ENCODE measurements around the gene WDR45B.

DNA sequence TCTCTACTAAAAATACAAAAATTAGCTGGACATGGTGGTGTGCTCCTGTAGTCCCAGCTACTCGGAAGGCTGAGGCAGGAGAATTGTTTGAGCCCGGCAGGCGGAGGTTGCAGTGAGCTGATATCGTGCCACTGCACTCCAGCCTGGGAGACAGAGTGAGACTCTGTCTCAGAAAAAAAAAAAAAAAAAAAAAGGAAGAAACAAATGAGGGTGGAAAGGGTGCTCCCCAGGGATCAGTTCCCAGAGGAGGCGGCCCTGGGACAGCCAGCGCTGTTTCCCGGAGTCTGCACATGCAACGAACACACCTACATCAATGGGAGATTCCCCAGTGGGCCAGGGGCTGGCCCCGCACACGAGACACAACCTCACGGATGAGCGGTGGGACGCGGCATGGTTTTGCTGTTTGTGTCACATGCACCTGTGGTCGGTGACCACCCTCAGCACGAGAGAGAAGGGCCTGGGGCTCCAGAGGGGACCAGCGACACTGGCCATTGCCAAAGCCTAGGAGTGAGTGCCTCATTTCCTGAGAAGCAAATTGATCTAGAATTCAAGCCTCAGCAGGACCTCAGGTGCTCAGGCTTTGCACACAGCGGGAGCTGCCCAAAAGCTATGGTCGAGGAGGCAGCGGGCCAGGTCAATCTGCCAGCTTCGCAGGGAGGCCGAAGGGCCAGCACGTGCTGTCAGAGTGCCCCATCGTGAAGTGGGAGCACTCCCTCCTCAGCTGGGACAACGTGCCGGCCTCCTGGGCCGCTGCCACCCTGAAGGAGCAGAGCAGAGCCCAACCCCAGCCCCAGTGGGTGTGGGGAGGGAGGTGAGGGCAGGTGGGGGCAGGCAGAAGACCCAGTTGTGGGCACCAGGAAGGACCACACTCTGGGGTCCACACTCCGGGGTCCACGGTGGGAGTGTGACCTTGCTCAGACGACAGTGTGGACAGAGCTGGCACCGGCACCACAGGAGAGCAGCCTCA lies 13.8 kb upstream of the WDR45B start:
- TF ChIP-seq, protein P1, sequence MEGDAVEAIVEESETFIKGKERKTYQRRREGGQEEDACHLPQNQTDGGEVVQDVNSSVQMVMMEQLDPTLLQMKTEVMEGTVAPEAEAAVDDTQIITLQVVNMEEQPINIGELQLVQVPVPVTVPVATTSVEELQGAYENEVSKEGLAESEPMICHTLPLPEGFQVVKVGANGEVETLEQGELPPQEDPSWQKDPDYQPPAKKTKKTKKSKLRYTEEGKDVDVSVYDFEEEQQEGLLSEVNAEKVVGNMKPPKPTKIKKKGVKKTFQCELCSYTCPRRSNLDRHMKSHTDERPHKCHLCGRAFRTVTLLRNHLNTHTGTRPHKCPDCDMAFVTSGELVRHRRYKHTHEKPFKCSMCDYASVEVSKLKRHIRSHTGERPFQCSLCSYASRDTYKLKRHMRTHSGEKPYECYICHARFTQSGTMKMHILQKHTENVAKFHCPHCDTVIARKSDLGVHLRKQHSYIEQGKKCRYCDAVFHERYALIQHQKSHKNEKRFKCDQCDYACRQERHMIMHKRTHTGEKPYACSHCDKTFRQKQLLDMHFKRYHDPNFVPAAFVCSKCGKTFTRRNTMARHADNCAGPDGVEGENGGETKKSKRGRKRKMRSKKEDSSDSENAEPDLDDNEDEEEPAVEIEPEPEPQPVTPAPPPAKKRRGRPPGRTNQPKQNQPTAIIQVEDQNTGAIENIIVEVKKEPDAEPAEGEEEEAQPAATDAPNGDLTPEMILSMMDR (IDR thresholded peaks at IDR 0.05): no peak
- TF ChIP-seq POLR2A (IDR thresholded peaks at IDR 0.05): no peak
